Left cardiac atrium (tissue), 4 donors: Measurements from ENCODE around the gene TTLL9. TPM values are rescaled to one million over a fixed set of nuclear protein-coding genes. Genes with fewer than 3 reads are reported as not detected.
"Not testable (repeated sequence)": the region's sequence is repeated elsewhere in the genome, so short reads cannot be mapped to it uniquely, and the experiment has no call there.

ENCODE experiments used
- ATAC-seq, 2 donors: fragments of 200-7000 bp; cut with Tn5 transposase; one replicate each; pipeline ENCODE4 v1.9.1; 2020; ENCODE audit warnings: mild to moderate bottlenecking in 2 of 2, moderate library complexity in 2 of 2
- DNase-seq: peaks from one replicate; pipeline ENCODE4 v3.0.0-alpha.2; 2020
- intact Hi-C, 2 donors: fragments of 100-400 bp; cut with DNase I; formaldehyde crosslinking; loops; one replicate each; pipeline versions ENCODE4 v1.14.1 to v1.15.1; 2022 to 2023
- long read RNA-seq: library from polyadenylated mRNA; unstranded; transcript quantifications from one replicate; pipeline ENCODE4 v2.0.0, GENCODE V29; 2021
- total RNA-seq, 2 donors: library from RNA; stranded (reverse); fragmentation: NEBNext Ultra II Directional; extraction: Animal tissue kit (Norgen Biotek cat#: 25700); gene quantifications; one replicate each; pipeline ENCODE4 v1.2.1, GENCODE V29; 2021
- donor health status: DM: no; HTN: yes; CAD: no.
- donor health status: DM: no; HTN: yes; CAD: no; lungs with severe emphysema.
- donor health status: DM: yes; HTN: yes; CAD: no.
- donor health status: Dilated cardiomyopathy.

TTLL9 gene, protein sequence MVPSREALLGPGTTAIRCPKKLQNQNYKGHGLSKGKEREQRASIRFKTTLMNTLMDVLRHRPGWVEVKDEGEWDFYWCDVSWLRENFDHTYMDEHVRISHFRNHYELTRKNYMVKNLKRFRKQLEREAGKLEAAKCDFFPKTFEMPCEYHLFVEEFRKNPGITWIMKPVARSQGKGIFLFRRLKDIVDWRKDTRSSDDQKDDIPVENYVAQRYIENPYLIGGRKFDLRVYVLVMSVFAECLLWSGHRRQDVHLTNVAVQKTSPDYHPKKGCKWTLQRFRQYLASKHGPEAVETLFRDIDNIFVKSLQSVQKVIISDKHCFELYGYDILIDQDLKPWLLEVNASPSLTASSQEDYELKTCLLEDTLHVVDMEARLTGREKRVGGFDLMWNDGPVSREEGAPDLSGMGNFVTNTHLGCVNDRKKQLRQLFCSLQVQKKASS
- total RNA-seq: under 1 TPM in 1 of 2 donors, not detected in 1; 0.13 TPM
- long read RNA-seq: 0 reads

GRCh38 chr20:31869942-31870725 lies at the start of gene TTLL9, which contains the start of gene DUSP15:
Gene TTLL9, plus strand, starts transcription at chr20:31870634. Its CDS starts 493 bp downstream, at chr20:31871127.
Gene DUSP15, minus strand, starts transcription at chr20:31870527. Its CDS starts 190 bp downstream, at chr20:31870337.
- peak; percentile 63 for DNase-seq
- ATAC-seq: peak; percentile 92 to 94
- intact Hi-C loops: no loop called here

GRCh38 chr20:31821427-31821826 lies 49.0 kb upstream of the TTLL9 start:
- intact Hi-C loops: loop anchor here (5.0 to 10.0 kb wide), 3 partner anchors 211 to 271 kb away; no protein-coding TSS in a partner anchor
- DNase-seq (no peak), ATAC-seq (no peak)

- ATAC-seq (peak; percentile 84 to 86), DNase-seq (peak; percentile 80)
- intact Hi-C loops: loop anchor here (5.0 to 10.0 kb wide), 3 partner anchors 210 to 270 kb away; no protein-coding TSS in a partner anchor
Measured at GRCh38 chr20:31822421-31823330, 47.8 kb upstream of the TTLL9 start.

DNA sequence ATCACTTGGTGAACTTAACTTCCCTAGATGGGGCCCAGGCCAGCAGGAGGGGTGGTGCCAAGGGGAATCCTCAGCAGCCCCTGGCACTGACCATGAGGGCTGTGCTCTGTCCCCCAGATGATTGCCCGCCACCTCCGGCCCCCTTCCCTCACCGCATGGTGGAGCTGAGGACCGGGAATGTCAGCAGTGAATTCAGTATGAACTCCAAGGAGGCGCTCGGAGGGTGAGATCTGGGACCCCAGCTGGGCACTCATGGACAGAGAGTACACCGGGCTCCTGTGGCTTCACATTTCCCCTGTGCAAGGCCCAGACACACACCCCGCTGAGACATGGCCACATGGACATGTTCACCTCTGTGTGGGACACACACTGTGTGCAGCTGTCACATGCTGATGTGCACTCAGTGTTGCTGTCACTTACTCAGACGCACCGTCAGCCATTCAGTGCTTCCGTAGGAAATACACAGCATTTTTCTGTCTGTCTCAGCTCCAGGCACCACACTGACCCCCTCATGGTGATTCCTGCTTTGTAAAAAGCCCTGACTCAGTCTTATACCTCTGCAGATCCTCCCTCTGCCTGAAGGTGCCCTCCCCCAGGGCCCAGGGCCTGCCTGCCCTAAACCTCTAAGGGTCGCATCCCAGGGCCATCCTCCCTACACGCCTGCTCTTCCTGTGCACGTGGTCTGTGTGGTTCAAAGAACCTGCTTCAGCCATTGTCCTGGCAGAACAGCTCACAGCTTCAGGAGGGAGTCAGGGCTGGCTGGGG lies 46.9 kb upstream of the TTLL9 start:
- intact Hi-C loops: loop anchor here (5.0 to 10.0 kb wide), 3 partner anchors 209 to 269 kb away; no protein-coding TSS in a partner anchor
- no peak for DNase-seq
- ATAC-seq: no peak

GRCh38 chr20:31824125-31824485 lies 46.3 kb upstream of the TTLL9 start:
- no peak for ATAC-seq
- no peak for DNase-seq
- intact Hi-C loops: loop anchor here (5.0 to 10.0 kb wide), 3 partner anchors 208 to 268 kb away; no protein-coding TSS in a partner anchor

GRCh38 chr20:31824554-31825313 lies 45.7 kb upstream of the TTLL9 start:
- DNase-seq: no peak
- intact Hi-C loops: loop anchor here (5.0 to 10.0 kb wide), 3 partner anchors 208 to 268 kb away; no protein-coding TSS in a partner anchor
- no peak for ATAC-seq

DNA sequence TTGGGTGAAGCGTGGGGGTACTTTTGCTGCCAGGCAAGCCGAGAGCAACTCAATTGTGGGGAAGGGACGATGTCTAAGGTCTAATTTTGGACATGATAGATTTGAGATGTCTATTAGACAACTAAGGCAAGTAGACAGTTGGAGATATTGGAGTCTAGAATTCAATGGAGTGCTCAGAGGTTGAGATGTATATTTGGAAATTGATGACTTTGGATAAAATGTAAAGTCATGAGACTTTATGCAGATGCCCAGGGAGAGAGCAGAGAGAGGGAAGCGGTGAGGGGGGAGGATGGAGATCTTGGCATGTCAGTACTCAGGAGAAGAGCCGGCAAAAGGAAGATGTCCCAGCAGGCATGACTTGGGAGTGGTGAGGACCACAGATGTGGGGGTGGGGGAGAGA lies 44.4 kb upstream of the TTLL9 start:
- ATAC-seq (no peak), DNase-seq (no peak)
- intact Hi-C loops: loop anchor here in 1 of 2 donors (10.0 kb wide), 1 partner anchor 209 kb away; no protein-coding TSS in a partner anchor

- DNase-seq (no peak), ATAC-seq (no peak)
- intact Hi-C loops: loop anchor here in 1 of 2 donors (10.0 kb wide), 1 partner anchor 208 kb away; no protein-coding TSS in a partner anchor
Measured at GRCh38 chr20:31827059-31827458, 43.4 kb upstream of the TTLL9 start.

- intact Hi-C loops: loop anchor here in 1 of 2 donors (10.0 kb wide), 1 partner anchor 207 kb away; no protein-coding TSS in a partner anchor
- DNase-seq: not testable (repeated sequence)
Measured at GRCh38 chr20:31828016-31828415, 42.4 kb upstream of the TTLL9 start.

GRCh38 chr20:31829731-31830130 lies 40.7 kb upstream of the TTLL9 start:
- DNase-seq (no peak), ATAC-seq (no peak)
- intact Hi-C loops: loop anchor here (10.0 kb wide), 2 partner anchors 165 to 205 kb away; no protein-coding TSS in a partner anchor

More at GRCh38 chr20:31828016-31828415, 42.4 kb upstream of the TTLL9 start:
- ATAC-seq: not testable (repeated sequence)

GRCh38 chr20:31830406-31830981 lies 39.9 kb upstream of the TTLL9 start:
- ATAC-seq (no peak), DNase-seq (no peak)
- intact Hi-C loops: loop anchor here in 1 of 2 donors (10.0 kb wide), 1 partner anchor 166 kb away; no protein-coding TSS in a partner anchor

DNA sequence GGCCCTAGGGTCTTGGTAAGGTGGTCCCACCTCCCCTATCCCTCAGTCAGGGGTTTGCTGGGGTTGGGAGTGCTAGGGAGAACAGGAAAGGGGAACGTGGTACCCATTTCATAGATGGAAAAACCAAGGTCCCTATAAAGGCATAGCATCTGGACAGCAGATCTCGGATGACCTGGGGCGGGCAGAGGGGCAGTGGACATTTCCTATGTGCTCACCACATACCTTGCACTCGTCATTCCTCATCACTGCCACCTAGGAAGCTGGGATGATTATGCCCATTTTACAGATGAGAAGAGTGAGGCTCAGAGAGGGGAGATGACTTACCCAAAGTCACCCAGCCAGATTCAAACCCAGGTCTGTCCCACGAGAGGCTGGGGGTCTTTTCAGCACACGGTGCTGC lies 39.2 kb upstream of the TTLL9 start:
- no peak for ATAC-seq
- intact Hi-C loops: loop anchor here in 1 of 2 donors (10.0 kb wide), 1 partner anchor 166 kb away; no protein-coding TSS in a partner anchor
- no peak for DNase-seq

DNA sequence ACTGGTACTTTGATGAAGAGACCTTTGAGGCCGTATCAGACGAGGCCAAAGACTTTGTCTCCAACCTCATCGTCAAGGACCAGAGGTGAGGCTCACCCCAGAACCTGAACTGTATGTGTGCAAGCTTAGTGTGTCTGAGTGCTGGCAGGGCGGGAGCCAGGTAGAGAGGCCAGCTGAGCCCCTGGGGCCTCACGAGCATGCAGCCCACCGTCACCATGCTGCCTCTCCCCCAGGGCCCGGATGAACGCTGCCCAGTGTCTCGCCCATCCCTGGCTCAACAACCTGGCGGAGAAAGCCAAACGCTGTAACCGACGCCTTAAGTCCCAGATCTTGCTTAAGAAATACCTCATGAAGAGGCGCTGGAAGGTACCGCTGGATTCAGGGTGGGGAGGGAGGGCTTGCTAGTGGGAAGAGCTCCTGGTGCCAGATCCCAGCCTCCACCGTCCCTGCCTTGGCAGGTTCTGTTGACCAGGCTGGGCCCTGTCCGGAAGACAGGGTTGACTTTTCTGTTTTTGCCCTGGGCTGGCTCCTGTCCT lies 38.6 kb upstream of the TTLL9 start:
- ATAC-seq: no peak
- intact Hi-C loops: loop anchor here in 1 of 2 donors (10.0 kb wide), 1 partner anchor 167 kb away; no protein-coding TSS in a partner anchor
- DNase-seq: no peak

GRCh38 chr20:31833130-31833930 lies 37.1 kb upstream of the TTLL9 start:
- intact Hi-C loops: loop anchor here in 1 of 2 donors (10.0 kb wide), 1 partner anchor 169 kb away; no protein-coding TSS in a partner anchor
- peak; percentile 13 to 29 for ATAC-seq
- DNase-seq: peak; percentile 68
